SK-N-SH treated with all-trans-retinoic acid at 6 μM for 48 hours (cell line): ENCODE measurements around the gene SLC30A5.

Source experiments
- PATZ1 ChIP-seq: fragments of 250-450 bp; sonication (Bioruptor Pico); IDR thresholded peaks from 2 replicates; pipeline ENCODE4 v1.8.0; 2020; ENCODE audit warnings: mild to moderate bottlenecking, moderate library complexity, borderline replicate concordance
- ZC3H10 ChIP-seq: fragments of 250-450 bp; sonication (Bioruptor Pico); IDR thresholded peaks from 2 replicates; pipeline ENCODE4 v1.5.1; 2021; ENCODE audit warnings: mild to moderate bottlenecking, moderate library complexity
- ZNF70 ChIP-seq: fragments of 450-650 bp; formaldehyde crosslinking; IDR thresholded peaks from 2 replicates; pipeline ENCODE4 v1.5.0; 2020; ENCODE audit warnings: mild to moderate bottlenecking, moderate library complexity
- TF ChIP-seq, protein P1 (sequence below): fragments of 250-450 bp; sonication (Bioruptor Pico); IDR thresholded peaks from 2 replicates; pipeline ENCODE4 v1.5.0; 2020; ENCODE audit warnings: mild to moderate bottlenecking, moderate library complexity
- TF ChIP-seq, protein P2 (sequence below): fragments of 250-450 bp; sonication (Bioruptor Pico); IDR thresholded peaks from 2 replicates; pipeline ENCODE4 v1.5.1; 2021; ENCODE audit warnings: mild to moderate bottlenecking, moderate library complexity

DNA sequence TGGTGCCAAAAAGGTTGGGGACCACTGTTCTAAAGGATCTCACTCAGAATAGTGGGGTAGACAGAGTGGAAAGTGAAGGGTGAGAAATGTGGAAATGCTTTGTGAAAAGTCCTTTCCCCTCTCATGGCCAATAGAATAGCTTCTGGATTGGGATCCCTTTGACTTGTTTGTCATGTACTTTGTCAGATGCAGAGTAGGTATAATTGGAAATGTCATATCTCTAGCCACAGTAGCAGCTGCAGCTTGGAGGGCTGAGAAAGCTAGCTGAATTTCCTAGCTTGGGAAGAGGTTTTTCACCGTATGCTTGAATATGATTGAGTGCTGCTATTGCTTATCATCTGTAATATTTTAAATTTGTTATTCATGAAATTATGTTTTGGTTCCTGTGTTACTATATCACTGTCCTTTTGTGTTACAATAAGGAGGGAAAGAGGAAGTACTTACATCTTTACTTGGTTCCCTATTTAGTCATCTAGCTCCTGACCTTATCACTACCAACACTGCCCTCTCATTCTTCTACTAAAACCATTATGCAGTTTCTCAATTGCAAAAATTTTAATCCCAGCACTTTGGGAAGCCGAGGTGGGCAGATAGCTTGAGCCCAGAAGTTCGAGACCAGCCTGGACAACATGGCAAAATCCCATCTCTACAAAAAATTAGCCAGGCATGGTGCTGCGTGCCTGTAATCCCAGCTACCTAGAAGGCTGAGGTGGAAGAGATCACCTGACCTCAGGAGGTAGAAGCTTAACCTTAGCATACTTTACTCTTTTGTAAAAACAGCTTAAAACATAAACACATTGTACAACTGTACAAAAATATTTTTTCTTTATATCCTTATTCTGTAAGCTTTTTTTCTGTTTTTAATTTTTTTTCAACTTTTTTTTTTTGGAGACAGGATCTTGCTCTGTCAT, 12.4 kb downstream of the SLC30A5 start:
- TF ChIP-seq ZNF70 (CRISPR knock-in tag) (no peak), PATZ1 (no peak), ZC3H10 (no peak)
- TF ChIP-seq, protein P1, sequence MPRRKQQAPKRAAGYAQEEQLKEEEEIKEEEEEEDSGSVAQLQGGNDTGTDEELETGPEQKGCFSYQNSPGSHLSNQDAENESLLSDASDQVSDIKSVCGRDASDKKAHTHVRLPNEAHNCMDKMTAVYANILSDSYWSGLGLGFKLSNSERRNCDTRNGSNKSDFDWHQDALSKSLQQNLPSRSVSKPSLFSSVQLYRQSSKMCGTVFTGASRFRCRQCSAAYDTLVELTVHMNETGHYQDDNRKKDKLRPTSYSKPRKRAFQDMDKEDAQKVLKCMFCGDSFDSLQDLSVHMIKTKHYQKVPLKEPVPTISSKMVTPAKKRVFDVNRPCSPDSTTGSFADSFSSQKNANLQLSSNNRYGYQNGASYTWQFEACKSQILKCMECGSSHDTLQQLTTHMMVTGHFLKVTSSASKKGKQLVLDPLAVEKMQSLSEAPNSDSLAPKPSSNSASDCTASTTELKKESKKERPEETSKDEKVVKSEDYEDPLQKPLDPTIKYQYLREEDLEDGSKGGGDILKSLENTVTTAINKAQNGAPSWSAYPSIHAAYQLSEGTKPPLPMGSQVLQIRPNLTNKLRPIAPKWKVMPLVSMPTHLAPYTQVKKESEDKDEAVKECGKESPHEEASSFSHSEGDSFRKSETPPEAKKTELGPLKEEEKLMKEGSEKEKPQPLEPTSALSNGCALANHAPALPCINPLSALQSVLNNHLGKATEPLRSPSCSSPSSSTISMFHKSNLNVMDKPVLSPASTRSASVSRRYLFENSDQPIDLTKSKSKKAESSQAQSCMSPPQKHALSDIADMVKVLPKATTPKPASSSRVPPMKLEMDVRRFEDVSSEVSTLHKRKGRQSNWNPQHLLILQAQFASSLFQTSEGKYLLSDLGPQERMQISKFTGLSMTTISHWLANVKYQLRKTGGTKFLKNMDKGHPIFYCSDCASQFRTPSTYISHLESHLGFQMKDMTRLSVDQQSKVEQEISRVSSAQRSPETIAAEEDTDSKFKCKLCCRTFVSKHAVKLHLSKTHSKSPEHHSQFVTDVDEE (CRISPR knock-in tag) = no peak
- TF ChIP-seq, protein P2, sequence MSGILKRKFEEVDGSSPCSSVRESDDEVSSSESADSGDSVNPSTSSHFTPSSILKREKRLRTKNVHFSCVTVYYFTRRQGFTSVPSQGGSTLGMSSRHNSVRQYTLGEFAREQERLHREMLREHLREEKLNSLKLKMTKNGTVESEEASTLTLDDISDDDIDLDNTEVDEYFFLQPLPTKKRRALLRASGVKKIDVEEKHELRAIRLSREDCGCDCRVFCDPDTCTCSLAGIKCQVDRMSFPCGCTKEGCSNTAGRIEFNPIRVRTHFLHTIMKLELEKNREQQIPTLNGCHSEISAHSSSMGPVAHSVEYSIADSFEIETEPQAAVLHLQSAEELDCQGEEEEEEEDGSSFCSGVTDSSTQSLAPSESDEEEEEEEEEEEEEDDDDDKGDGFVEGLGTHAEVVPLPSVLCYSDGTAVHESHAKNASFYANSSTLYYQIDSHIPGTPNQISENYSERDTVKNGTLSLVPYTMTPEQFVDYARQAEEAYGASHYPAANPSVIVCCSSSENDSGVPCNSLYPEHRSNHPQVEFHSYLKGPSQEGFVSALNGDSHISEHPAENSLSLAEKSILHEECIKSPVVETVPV (CRISPR knock-in tag) = no peak
